ENCODE measurements around the gene ASPRV1. TPM values are rescaled to one million over a fixed set of nuclear protein-coding genes. Genes with fewer than 3 reads are reported as not detected.

ASPRV1 gene
- total and polyA plus RNA-seq, 10 of the 15 experiments (the other 5 are each of a cell fraction or from before 2014, with no cell fraction given) = 0.11 to 1.1 (median 0.33) TPM

GRCh38 chr2:69977186-69977585 lies 15.8 kb upstream of the ASPRV1 start:
- no peak overlapping the region for H3K27ac ChIP-seq (ENCODE audit: control insufficient read depth, insufficient read depth)
- no peak for FAIRE-seq
- RAD21 ChIA-PET (ENCODE audit: unreplicated experiment) = no interaction called here
- no peak overlapping the region for H2AFZ ChIP-seq (ENCODE audit: control insufficient read depth, low read depth, low read length)
- CTCF ChIA-PET = interaction anchor here (0.7 kb wide), 1 partner anchor 56 kb away, joined by 3 read pairs; no protein-coding TSS in a partner anchor
- no peaks in the 10 kb centered on the region for H3K36me3 ChIP-seq (ENCODE audit: control insufficient read depth in 2 of 2, insufficient read depth in 2 of 2, low read length in 1 of 2)
- no peaks in the 10 kb centered on the region for H3K27me3 ChIP-seq (replicated peaks in 1 of 2; ENCODE audit: control insufficient read depth in 2 of 2, insufficient read depth in 2 of 2, low read length in 1 of 2)
- ATAC-seq = no peak
- H4K20me1 ChIP-seq (ENCODE audit: control insufficient read depth, insufficient read depth) = no peaks in the 10 kb centered on the region
- H3K79me2 ChIP-seq (ENCODE audit: control insufficient read depth, insufficient read depth, low read length) = no peaks in the 10 kb centered on the region
- no peak overlapping the region for H3K4me2 ChIP-seq (ENCODE audit: control insufficient read depth, insufficient read depth)
- no peak overlapping the region for H3K9ac ChIP-seq (ENCODE audit: control insufficient read depth, insufficient read depth, low read length)
- no peak for DNase-seq (ENCODE audit: low read depth, low spot score)
- H3K4me3 ChIP-seq = no peak overlapping the region
- no TSS peak for BruUV-seq (replicated peaks)
- SMC1A ChIA-PET (ENCODE audit: uncharacterized antibody, unreplicated experiment) = no interaction called here
- 83% methylated on average over 8 of the region's 8 CpGs for WGBS (ENCODE audit: insufficient coverage, insufficient replicate concordance, low lambda C conversion rate, missing lambda C conversion rate)
- TF ChIP-seq MYB (IDR thresholded peaks at IDR 0.05; ENCODE audit: borderline replicate concordance, low read depth, low read length) = no peak
- no peak for TF ChIP-seq ZBTB33 (IDR thresholded peaks at IDR 0.05)
- TF ChIP-seq EZH2 (IDR thresholded peaks at IDR 0.05; ENCODE audit: borderline replicate concordance, control insufficient read depth, low read depth, low read length) = no peak
- no peak for TF ChIP-seq PRDM15 (CRISPR knock-in tag; IDR thresholded peaks at IDR 0.05)
- POLR2A ChIA-PET = no interaction called here
- intact Hi-C loops (cut with micrococcal nuclease; ENCODE audit: unreplicated experiment) = no loop called here
- in situ Hi-C loops (cut with MboI) = no loop called here
- no peaks in the 10 kb centered on the region for H3K4me1 ChIP-seq (ENCODE audit: control insufficient read depth, insufficient read depth, low read length)
- no peaks in the 10 kb centered on the region for H3K9me3 ChIP-seq (replicated peaks; ENCODE audit: control insufficient read depth, insufficient read depth, low read length)
